GM18498 (cell line): Measurements from ENCODE around the gene CHST15.

Source experiments
- ATAC-seq: cut with Tn5 transposase; IDR thresholded peaks from one replicate; pipeline ENCODE4 v1.9.1; 2021; ENCODE audit warnings: mild to moderate bottlenecking, moderate library complexity; ENCODE audit not compliant: unreplicated experiment

CHST15 gene

GRCh38 chr10:124066781-124067714 lies 26.4 kb downstream of the CHST15 start:
- no peak for ATAC-seq

GRCh38 chr10:124066126-124066700 lies 27.2 kb downstream of the CHST15 start:
- no peak for ATAC-seq

GRCh38 chr10:124065382-124066125 lies 27.8 kb downstream of the CHST15 start:
- no peak for ATAC-seq

GRCh38 chr10:124064676-124065075 lies 28.7 kb downstream of the CHST15 start:
- ATAC-seq, result no peak

GRCh38 chr10:124063750-124064603 lies 29.4 kb downstream of the CHST15 start:
- ATAC-seq, result no peak

GRCh38 chr10:124062390-124062789 lies 31.0 kb downstream of the CHST15 start:
- ATAC-seq, result no peak

- ATAC-seq, result no peak
These were observed 32.4 kb downstream of the CHST15 start for GRCh38 chr10:124061030-124061429.

GRCh38 chr10:124060148-124060720 lies 33.2 kb downstream of the CHST15 start:
- no peak for ATAC-seq

- no peak for ATAC-seq
These were observed 33.8 kb downstream of the CHST15 start for GRCh38 chr10:124059551-124059950.

- no peak for ATAC-seq
These were observed 34.9 kb downstream of the CHST15 start for GRCh38 chr10:124058346-124059003.

GRCh38 chr10:124057601-124058000 lies 35.8 kb downstream of the CHST15 start:
- ATAC-seq, result no peak

GRCh38 chr10:124056337-124056980 lies 36.9 kb downstream of the CHST15 start:
- no peak for ATAC-seq

- no peak for ATAC-seq
These were observed 39.4 kb downstream of the CHST15 start for GRCh38 chr10:124053971-124054370.

- no peak for ATAC-seq
These were observed 40.8 kb downstream of the CHST15 start for GRCh38 chr10:124052561-124052960.

- no peak for ATAC-seq
These were observed 43.1 kb downstream of the CHST15 start for GRCh38 chr10:124050021-124051015.

- no peak for ATAC-seq
These were observed 43.9 kb downstream of the CHST15 start for GRCh38 chr10:124049484-124049883.

- ATAC-seq, result no peak
These were observed 44.8 kb downstream of the CHST15 start for GRCh38 chr10:124048371-124049290.
